ENCODE data around the gene LPP. TPM values are rescaled to one million over a fixed set of nuclear protein-coding genes. Genes with fewer than 3 reads are reported as not detected.

LPP gene
- total RNA-seq, 4 donors from 2014 or later, result 141 to 248 (median 185) TPM

DNA sequence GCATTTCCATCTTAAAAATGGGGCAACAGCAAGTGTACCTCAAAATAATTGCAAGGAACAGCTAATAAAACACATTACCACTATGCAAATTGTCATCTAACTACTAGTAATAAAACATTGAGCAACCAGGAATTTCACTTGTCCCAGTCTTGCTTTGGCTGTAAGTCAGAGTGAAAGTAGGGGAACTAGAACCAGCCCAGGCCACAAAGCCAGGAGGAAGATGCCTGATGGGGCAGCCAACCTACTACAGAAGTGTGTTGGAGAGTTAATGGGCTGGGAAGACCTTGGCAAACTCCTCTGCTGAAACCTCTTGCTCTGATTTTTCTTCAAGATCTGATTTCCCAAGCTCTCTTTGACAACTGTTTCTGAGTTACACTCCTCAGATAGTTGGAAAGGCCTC lies 40.2 kb upstream of the LPP start:
- TF ChIP-seq, protein P1, sequence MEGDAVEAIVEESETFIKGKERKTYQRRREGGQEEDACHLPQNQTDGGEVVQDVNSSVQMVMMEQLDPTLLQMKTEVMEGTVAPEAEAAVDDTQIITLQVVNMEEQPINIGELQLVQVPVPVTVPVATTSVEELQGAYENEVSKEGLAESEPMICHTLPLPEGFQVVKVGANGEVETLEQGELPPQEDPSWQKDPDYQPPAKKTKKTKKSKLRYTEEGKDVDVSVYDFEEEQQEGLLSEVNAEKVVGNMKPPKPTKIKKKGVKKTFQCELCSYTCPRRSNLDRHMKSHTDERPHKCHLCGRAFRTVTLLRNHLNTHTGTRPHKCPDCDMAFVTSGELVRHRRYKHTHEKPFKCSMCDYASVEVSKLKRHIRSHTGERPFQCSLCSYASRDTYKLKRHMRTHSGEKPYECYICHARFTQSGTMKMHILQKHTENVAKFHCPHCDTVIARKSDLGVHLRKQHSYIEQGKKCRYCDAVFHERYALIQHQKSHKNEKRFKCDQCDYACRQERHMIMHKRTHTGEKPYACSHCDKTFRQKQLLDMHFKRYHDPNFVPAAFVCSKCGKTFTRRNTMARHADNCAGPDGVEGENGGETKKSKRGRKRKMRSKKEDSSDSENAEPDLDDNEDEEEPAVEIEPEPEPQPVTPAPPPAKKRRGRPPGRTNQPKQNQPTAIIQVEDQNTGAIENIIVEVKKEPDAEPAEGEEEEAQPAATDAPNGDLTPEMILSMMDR (IDR thresholded peaks at IDR 0.05; ENCODE audit: low read depth), result no peak

DNA sequence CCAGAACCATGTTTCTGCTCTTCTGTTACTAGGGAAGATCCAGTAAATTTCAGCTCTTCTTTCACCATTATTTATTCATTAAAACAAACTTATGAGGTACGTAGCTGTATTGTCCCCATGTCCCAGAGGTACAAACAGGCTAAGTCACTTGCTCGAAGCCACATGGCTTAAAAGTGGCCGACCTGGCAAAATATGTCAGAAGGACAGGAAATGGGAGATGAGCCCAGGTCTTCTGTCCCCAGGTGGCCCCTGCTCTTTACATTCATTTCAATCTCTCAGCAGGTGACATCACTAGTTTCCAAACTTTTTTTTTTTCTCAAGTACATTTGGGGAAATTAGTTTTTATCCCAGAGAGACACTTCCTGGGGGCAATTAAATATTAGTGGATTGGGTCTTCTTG lies 34.1 kb upstream of the LPP start:
- TF ChIP-seq, protein P1 (IDR thresholded peaks at IDR 0.05; ENCODE audit: low read depth), result no peak

DNA sequence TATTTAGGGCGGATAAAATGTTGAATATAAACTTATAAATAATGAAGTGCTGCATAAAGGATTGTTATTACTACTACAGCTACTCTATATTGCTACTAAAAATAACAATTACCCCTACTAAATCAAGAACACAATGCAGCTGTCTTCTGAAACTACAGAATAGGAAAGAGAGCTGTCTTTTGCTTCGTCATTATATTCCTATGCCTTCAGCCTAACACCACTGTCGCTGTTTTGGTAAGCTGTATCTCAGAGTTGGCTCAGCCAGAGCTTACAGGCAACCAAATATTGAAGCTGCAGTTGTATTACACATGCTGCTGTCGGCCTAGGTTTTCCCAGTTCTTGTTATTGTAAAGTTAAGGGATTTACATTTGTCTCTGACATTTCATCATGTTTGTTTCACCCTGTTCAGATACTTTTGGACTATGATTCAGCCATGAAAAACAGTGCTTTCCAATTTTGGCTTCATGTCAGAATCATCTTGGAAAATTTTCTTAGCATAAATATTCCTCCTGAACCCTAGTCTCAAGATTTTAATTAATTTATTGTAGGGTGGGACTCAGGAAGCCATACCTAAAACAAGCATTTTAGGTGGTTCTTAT lies 31.3 kb upstream of the LPP start:
- TF ChIP-seq, protein P1 (IDR thresholded peaks at IDR 0.05; ENCODE audit: low read depth), result no peak

DNA sequence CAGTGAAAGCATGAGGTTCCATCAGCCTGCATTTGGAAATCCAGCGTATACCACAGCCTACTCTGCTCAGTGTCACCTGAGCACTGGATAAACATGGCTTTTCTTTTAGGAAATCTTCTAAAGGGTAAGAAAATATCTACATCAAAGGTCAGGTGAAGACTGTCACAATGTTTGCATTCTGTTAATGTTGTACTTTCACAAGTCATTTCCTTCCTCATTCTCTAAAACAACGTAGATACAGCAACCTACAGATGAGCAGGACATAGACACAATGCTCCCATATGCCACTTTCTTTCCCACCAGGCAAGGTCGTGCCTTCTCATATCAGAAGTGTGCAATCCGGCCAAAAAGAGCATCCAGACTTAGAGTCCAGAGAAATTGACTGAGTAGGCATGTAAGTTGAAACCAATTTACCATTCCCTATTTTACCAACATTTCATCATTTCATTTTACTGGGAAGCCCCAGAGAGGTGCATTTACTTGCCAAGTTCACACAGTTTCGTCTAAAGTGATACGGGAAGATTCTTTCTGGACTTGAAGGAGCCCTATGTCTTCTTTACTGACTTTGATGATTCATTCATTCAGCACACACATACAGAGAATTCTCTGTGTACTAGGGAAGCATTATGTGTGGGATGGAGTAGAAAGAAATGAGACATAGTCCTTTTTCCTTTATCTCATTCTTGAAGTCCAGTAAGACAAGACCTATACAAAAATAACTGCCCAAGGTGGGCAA lies 30.6 kb upstream of the LPP start:
- TF ChIP-seq, protein P1 (IDR thresholded peaks at IDR 0.05; ENCODE audit: low read depth), result no peak

DNA sequence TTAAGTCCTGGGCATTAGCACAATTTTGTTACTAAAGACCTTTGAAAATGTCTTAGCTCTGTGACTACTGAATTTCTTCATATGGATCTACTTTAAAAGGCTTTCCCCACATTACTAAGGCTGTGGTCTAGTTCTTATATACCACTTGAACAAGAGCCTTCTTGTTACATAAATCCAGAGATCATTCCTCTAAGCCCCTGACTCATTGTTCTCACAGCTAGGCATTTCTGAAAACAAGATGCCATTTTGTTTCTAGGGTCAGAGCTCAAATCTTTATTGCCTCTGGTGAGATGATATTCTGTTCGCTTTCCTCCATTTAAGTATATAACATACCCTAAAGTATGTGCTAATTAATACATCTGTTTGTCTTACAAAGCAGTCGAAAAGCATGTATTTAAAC lies 29.8 kb upstream of the LPP start:
- TF ChIP-seq, protein P1 (IDR thresholded peaks at IDR 0.05; ENCODE audit: low read depth), result no peak

DNA sequence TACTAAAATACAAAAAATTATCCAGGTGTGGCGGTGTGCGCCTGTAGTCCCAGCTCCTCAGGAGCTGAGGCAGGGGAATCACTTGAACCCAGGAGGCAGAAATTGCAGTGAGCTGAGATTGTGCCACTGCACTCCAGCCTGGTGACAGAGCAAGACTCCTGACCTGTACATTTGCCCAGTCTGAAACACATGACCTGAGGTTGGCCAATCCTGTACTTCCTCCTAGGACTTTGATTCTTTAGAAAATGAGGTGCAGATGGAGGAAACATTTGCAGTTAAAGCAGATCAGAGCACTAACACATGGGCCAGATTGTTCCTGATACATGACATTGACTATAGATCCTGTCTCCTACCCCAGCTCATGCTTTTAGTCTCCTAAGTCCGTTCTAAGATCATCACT lies 28.9 kb upstream of the LPP start:
- TF ChIP-seq, protein P1 (IDR thresholded peaks at IDR 0.05; ENCODE audit: low read depth), result no peak

DNA sequence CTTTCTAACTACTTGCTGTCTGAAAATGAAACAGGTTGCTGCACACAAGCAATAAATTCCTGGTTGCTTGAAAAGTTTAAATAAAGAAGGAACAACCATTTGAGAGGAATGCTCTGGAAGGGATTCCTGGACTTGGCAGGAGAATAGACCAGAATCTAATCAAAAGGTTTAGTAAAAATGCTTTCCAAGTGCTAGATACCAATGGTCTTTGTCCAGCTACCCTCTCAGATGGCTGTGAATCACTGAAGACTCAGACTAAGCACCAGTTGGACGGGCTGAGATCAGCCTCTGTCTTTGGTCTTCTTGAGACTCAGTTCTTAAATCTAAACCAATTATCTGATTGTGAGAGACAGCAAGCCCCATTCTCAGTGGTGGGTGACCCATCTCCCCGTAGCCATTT lies 27.7 kb upstream of the LPP start:
- TF ChIP-seq, protein P1 (IDR thresholded peaks at IDR 0.05; ENCODE audit: low read depth), result no peak
